Epithelial cell of proximal tubule (primary cell): ENCODE results near the gene FIGNL1. TPM values are rescaled to one million over a fixed set of nuclear protein-coding genes. Genes with fewer than 3 reads are reported as not detected.

Experiments used
- DNase-seq: peaks from one replicate; pipeline ENCODE4 v3.0.0-alpha.2; 2011; ENCODE audit warnings: low read depth
- H3K4me3 ChIP-seq: 2 replicates; pipeline ENCODE4 v1.5.1; 2011; ENCODE audit warnings: low read depth, mild to moderate bottlenecking, low read length
- CTCF ChIP-seq: conservative IDR thresholded peaks from 2 replicates; pipeline ENCODE4 v1.5.1; 2012; ENCODE audit warnings: low read depth, mild to moderate bottlenecking, low read length
- total RNA-seq: library from RNA; depleted of rRNA; stranded (reverse); fragments of >200 nt; gene quantifications from 2 replicates; pipeline ENCODE4 v1.2.3, GENCODE V29; 2015

Gene FIGNL1
- total RNA-seq, 1 donor from 2014 or later: 14.4 TPM

GRCh38 chr7:50472427-50472826 is 22.3 kb upstream of the FIGNL1 start:
- H3K4me3 ChIP-seq: no peak overlapping the region
- no peak for TF ChIP-seq CTCF
- DNase-seq: no peak

GRCh38 chr7:50471970-50472369 is 21.8 kb upstream of the FIGNL1 start:
- no peak overlapping the region for H3K4me3 ChIP-seq
- DNase-seq: no peak
- TF ChIP-seq CTCF: no peak

- no peak for DNase-seq
- H3K4me3 ChIP-seq: no peak overlapping the region
- no peak for TF ChIP-seq CTCF
Observed at GRCh38 chr7:50470250-50471163, 20.4 kb upstream of the FIGNL1 start.

- no peak overlapping the region for H3K4me3 ChIP-seq
- TF ChIP-seq CTCF: no peak
- no peak for DNase-seq
Observed at GRCh38 chr7:50469181-50469580, 19.0 kb upstream of the FIGNL1 start.

DNA sequence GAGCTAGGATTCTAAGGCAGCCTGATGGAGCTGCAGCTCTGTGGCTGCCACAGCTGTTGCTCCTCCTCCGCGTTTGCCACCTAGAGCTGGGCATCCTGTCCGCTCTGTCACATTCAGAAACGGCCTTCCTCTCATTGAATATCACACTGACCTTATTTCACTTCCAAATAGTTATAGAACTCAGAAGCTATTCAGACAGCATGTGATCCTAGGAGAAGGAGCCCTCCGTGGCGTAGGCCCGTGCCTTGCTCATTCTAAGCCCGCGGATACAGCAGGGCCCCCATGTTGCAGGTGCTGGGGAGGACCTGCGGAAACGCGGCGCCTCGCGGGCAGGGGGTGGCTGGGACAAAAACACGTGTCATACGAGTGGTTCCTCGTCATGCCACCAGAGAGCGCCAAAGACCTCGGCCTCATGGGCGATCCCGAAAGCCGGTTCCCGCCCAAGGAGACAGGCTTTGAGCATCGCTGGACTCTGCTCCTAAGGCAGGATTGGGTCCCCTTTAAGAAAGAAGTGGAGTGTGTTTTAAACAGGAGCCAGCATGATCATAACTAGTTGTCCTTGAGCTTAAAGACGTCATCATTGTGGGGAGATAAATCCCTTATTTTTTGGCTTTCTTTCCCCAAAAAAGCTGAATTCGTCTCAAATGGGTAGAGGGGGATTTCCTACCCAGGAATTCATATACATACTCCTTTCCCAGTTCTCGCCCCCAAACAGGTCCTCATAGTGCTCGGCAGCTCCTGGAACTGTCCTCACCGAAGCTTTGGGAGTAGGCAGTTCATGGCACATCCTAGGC is 17.9 kb upstream of the FIGNL1 start:
- peak overlapping the region; percentile 18 for H3K4me3 ChIP-seq
- peak; percentile 87 for TF ChIP-seq CTCF
- DNase-seq: no peak

DNA sequence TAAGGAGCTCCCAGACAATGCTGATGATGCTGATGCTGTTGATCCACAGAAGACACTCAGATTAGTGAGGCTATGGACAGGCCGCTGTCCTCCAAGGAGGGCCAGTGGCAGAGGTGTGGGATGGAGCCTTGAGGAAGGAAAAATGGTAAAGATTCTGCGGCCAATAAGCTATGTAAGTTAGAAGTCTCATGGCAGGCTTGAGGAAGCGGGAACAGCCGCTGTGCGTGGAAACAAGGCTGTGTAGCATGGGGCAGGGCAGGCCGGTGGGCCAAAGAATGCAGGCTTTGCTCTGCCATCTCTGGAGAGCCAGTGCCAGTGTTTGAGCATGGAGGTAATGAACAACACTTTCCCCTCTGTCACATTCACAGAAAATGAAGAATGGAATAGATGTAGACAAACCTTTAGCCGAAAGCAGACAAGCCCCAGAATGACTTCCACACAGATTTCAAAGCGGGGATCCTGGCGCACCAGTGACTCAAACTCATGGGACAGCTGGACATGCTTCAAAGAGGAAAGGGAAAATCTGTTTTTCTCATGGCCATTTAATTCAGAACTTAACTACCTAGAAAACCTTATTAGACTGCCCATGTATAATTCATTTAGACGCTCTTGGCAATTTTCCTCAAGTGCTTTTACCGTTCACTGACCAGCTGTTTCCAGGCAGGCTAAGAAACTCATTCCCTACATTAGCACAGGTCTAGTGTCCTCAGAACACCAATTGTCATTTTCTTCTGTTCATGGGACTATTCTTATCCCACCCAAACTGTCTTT is 16.9 kb upstream of the FIGNL1 start:
- no peak for DNase-seq
- no peak for TF ChIP-seq CTCF
- H3K4me3 ChIP-seq: no peak overlapping the region
